HUES6 (cell line): Measurements from ENCODE around the gene LYPLAL1.

ENCODE experiments used
- H3K27ac ChIP-seq: 2 replicates; pipeline ENCODE4 v1.7.0; 2013; ENCODE audit warnings: low read depth, mild to moderate bottlenecking, low read length, inconsistent platforms
- H3K27me3 ChIP-seq: 2 replicates; pipeline ENCODE4 v1.6.1; 2013; ENCODE audit warnings: low read length; ENCODE audit not compliant: control insufficient read depth, insufficient read depth
- H3K36me3 ChIP-seq: 2 replicates; pipeline ENCODE4 v1.6.1; 2013; ENCODE audit warnings: low read length; ENCODE audit not compliant: control insufficient read depth, insufficient read depth
- H3K4me1 ChIP-seq: 2 replicates; pipeline ENCODE4 v1.6.1; 2013; ENCODE audit warnings: low read length; ENCODE audit not compliant: control insufficient read depth, insufficient read depth
- H3K4me3 ChIP-seq: 2 replicates; pipeline ENCODE4 v1.5.1; 2013; ENCODE audit warnings: low read depth, low read length
- H3K9ac ChIP-seq: one replicate; pipeline ENCODE4 v1.6.1; 2013; ENCODE audit warnings: mild to moderate bottlenecking, low read length
- H3K9me3 ChIP-seq: 2 replicates; pipeline ENCODE4 v1.6.1; 2013; ENCODE audit warnings: low read depth, low read length; ENCODE audit not compliant: control insufficient read depth, insufficient read depth

The LYPLAL1 gene

GRCh38 chr1:219147571-219148019 lies 26.1 kb upstream of the LYPLAL1 start:
- Histone ChIP-seq H3K9me3 (no peaks in the 10 kb centered on the region), H3K27ac (no peak overlapping the region), H3K36me3 (no peaks in the 10 kb centered on the region), H3K4me3 (no peak overlapping the region), H3K27me3 (no peaks in the 10 kb centered on the region), H3K9ac (no peak overlapping the region), H3K4me1 (no peaks in the 10 kb centered on the region; the same call in 1 of the 2 replicates)

- Histone ChIP-seq H3K9ac (no peak overlapping the region), H3K27ac (no peak overlapping the region)
Measured at GRCh38 chr1:219149009-219149577, 24.6 kb upstream of the LYPLAL1 start.

GRCh38 chr1:219149953-219150352 lies 23.7 kb upstream of the LYPLAL1 start:
- Histone ChIP-seq H3K9me3 (no peaks in the 10 kb centered on the region), H3K4me1 (no peaks in the 10 kb centered on the region; the same call in 1 of the 2 replicates)

More at GRCh38 chr1:219149009-219149577, 24.6 kb upstream of the LYPLAL1 start:
- no peaks in the 10 kb centered on the region; the same call in 1 of the 2 replicates for H3K4me1 ChIP-seq
- no peaks in the 10 kb centered on the region for H3K27me3 ChIP-seq
- H3K4me3 ChIP-seq: no peak overlapping the region
- H3K9me3 ChIP-seq: no peaks in the 10 kb centered on the region
- H3K36me3 ChIP-seq: no peaks in the 10 kb centered on the region

GRCh38 chr1:219150913-219151312 lies 22.8 kb upstream of the LYPLAL1 start:
- Histone ChIP-seq H3K9ac (no peak overlapping the region), H3K4me3 (no peak overlapping the region), H3K36me3 (no peaks in the 10 kb centered on the region), H3K4me1 (no peaks in the 10 kb centered on the region; the same call in 1 of the 2 replicates), H3K27me3 (no peaks in the 10 kb centered on the region), H3K27ac (no peak overlapping the region), H3K9me3 (no peaks in the 10 kb centered on the region)

More at GRCh38 chr1:219149953-219150352, 23.7 kb upstream of the LYPLAL1 start:
- H3K27me3 ChIP-seq: no peaks in the 10 kb centered on the region
- no peak overlapping the region for H3K9ac ChIP-seq
- no peak overlapping the region for H3K4me3 ChIP-seq
- H3K36me3 ChIP-seq: no peaks in the 10 kb centered on the region
- H3K27ac ChIP-seq: no peak overlapping the region

- H3K4me1 ChIP-seq: no peaks in the 10 kb centered on the region; the same call in 1 of the 2 replicates
- no peak overlapping the region for H3K4me3 ChIP-seq
- no peaks in the 10 kb centered on the region for H3K36me3 ChIP-seq
- H3K9ac ChIP-seq: no peak overlapping the region
- H3K9me3 ChIP-seq: no peaks in the 10 kb centered on the region
- no peaks in the 10 kb centered on the region for H3K27me3 ChIP-seq
- no peak overlapping the region for H3K27ac ChIP-seq
Measured at GRCh38 chr1:219151467-219151866, 22.2 kb upstream of the LYPLAL1 start.

GRCh38 chr1:219152751-219153150 lies 20.9 kb upstream of the LYPLAL1 start:
- Histone ChIP-seq H3K27me3 (no peaks in the 10 kb centered on the region), H3K4me1 (no peaks in the 10 kb centered on the region), H3K9ac (no peak overlapping the region), H3K9me3 (no peaks in the 10 kb centered on the region), H3K27ac (no peak overlapping the region), H3K36me3 (no peaks in the 10 kb centered on the region), H3K4me3 (no peak overlapping the region)

GRCh38 chr1:219153723-219154122 lies 20.0 kb upstream of the LYPLAL1 start:
- H3K36me3 ChIP-seq: no peaks in the 10 kb centered on the region
- H3K4me1 ChIP-seq: no peaks in the 10 kb centered on the region
- H3K9ac ChIP-seq: no peak overlapping the region
- H3K27me3 ChIP-seq: no peaks in the 10 kb centered on the region
- no peak overlapping the region for H3K4me3 ChIP-seq
- no peak overlapping the region for H3K27ac ChIP-seq
- no peaks in the 10 kb centered on the region for H3K9me3 ChIP-seq

- no peak overlapping the region for H3K4me3 ChIP-seq
- no peaks in the 10 kb centered on the region for H3K9me3 ChIP-seq
- no peak overlapping the region for H3K9ac ChIP-seq
- H3K4me1 ChIP-seq: no peaks in the 10 kb centered on the region
- H3K27ac ChIP-seq: no peak overlapping the region
- no peaks in the 10 kb centered on the region for H3K27me3 ChIP-seq
- no peaks in the 10 kb centered on the region for H3K36me3 ChIP-seq
Measured at GRCh38 chr1:219155135-219155534, 18.5 kb upstream of the LYPLAL1 start.

GRCh38 chr1:219159946-219160645 lies 13.6 kb upstream of the LYPLAL1 start:
- Histone ChIP-seq H3K27ac (no peak overlapping the region), H3K4me1 (no peaks in the 10 kb centered on the region; the same call in 1 of the 2 replicates), H3K27me3 (no peaks in the 10 kb centered on the region), H3K4me3 (no peak overlapping the region), H3K36me3 (no peaks in the 10 kb centered on the region), H3K9me3 (no peaks in the 10 kb centered on the region), H3K9ac (no peak overlapping the region)

GRCh38 chr1:219160967-219161366 lies 12.7 kb upstream of the LYPLAL1 start:
- H3K9ac ChIP-seq: no peak overlapping the region
- H3K27me3 ChIP-seq: no peaks in the 10 kb centered on the region
- H3K4me3 ChIP-seq: no peak overlapping the region
- H3K9me3 ChIP-seq: no peaks in the 10 kb centered on the region
- H3K27ac ChIP-seq: no peak overlapping the region
- no peaks in the 10 kb centered on the region for H3K36me3 ChIP-seq
- no peaks in the 10 kb centered on the region; the same call in 1 of the 2 replicates for H3K4me1 ChIP-seq

GRCh38 chr1:219161371-219161770 lies 12.3 kb upstream of the LYPLAL1 start:
- H3K4me1 ChIP-seq: no peaks in the 10 kb centered on the region; the same call in 1 of the 2 replicates
- no peak overlapping the region for H3K4me3 ChIP-seq
- no peaks in the 10 kb centered on the region for H3K9me3 ChIP-seq
- H3K27me3 ChIP-seq: no peaks in the 10 kb centered on the region
- H3K27ac ChIP-seq: no peak overlapping the region
- no peak overlapping the region for H3K9ac ChIP-seq
- no peaks in the 10 kb centered on the region for H3K36me3 ChIP-seq
